GM18870 (cell line): Measurements from ENCODE around the gene PAIP2.
A peak's percentile ranks its signal among the peaks of the same experiment; 100 is the strongest.
"Not testable (repeated sequence)": the region's sequence is repeated elsewhere in the genome, so short reads cannot be mapped to it uniquely, and the experiment has no call there.

ENCODE experiments used
- ATAC-seq: cut with Tn5 transposase; IDR thresholded peaks from one replicate; pipeline ENCODE4 v1.9.1; 2021; ENCODE audit warnings: moderate library complexity; ENCODE audit not compliant: unreplicated experiment

Gene PAIP2, protein sequence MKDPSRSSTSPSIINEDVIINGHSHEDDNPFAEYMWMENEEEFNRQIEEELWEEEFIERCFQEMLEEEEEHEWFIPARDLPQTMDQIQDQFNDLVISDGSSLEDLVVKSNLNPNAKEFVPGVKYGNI

DNA sequence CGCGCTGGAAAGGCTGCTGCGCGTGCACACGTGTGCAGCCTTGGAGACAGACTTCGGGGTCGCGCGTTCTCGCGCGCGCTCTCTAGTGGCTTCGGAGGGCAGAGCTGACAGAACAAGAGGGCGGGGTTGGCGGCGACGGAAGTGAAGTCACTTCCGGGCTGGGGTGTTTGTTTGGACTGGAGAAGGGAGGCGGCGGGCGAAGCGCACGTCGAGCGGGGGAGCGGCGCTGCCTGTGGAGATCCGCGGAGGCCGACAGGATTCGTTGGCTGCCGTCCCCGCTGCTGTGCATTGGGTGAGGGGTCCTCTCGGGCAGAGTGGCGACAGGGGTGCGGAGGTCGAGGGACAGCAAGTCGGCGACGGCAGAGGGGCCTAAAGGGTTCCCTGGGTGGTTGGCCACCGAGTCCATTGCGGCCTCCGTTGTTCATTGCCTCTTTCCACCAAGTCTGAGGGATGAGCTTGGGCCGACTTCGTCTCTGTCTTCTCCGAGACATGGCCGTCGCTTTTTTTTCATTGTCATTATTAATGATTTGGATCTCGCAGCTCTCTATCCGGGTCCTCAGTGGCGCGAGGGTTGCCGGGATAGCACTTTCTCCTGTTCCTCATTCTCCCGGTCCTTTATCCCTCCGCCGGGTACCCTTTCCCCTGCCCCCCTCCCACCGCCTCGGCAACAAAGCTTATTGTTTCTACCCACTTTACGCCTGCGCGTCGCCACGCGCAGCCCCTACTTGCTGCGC lies at the start of gene PAIP2:
PAIP2 (plus strand) TSS at position 166 of the 734 bp plus-strand sequence. CDS start 21,931 bp downstream, outside the sequence.
- ATAC-seq = peak; percentile 78

GRCh38 chr5:139293202-139293506 lies 48.5 kb upstream of the PAIP2 start:
- no peak for ATAC-seq

- peak; percentile 50 for ATAC-seq
Measured at GRCh38 chr5:139293507-139294373, 47.9 kb upstream of the PAIP2 start, which contains the start of gene MATR3. Gene MATR3, plus strand, starts transcription at chr5:139293740. Its CDS starts 13,676 bp downstream, at chr5:139307416.

DNA sequence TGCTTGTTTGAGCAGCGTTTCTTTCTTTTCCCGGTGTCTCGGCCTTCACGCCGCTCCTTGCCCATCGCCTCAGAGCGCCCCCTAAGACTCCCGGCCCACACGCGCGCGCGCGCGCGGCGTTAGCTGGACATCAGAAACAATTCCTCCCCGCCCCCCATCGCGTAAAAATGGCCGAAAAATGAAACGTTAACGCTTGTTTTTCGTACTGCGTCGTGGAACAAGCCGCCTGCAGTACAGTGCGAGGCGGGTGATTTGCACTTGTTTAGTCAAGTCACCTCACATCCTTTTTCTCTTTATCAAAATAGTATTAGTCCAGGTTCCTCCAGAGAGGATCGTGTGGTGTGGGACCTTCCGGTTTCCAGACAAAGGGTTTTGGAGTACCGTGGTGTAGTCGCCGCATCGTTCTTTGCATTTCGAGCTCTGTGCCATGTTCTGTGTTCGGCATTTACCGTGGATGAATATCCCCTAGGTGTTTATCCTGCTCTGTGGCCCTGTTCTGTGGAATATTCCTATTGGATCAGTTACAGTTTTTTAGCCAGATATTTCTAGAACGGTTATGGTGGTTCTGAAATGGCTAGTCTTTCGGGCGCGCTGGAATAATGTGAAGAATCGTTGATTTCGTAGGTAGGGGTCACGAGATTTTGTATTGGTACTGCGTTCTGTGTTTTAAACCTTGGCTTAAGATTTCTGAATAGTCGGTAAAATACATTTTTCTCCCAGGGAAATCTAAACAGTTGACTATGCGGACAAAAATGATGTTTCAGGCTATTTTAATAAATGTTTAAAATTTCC lies 47.1 kb upstream of the PAIP2 start:
- ATAC-seq = peak; percentile 16

DNA sequence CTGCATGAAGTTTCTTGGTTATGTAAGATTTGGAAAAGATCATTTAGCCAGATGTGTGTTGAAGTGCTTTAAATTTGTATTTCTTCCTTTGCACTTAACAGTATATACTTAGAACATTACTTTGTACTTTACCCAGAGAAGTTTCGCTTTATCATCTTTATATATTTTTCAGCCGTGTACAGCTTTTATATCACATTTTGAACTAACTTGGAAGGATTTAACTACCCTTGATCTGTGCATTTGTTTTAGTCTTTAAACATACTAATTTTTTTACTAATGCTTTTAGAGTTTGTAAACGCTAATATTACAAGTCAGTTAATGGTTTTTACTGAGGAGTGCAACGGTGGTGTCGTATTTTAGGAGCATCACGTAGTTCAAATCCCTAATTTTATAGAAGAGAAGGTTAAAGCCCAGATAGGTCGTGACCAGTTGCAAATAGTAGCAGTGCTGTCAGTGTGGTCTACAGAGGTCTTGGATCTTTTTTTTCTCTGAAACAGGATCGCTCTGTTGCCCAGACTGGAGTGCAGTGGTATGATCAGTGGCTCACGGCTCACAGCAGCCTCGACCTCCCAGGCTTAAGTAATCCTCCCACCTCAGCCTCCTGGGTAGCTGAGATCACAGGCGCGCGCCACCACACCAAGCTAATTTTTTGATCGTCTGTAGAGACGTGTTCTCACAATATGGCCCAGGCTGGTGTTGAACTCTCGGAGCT lies 46.2 kb upstream of the PAIP2 start:
- ATAC-seq = no peak

- ATAC-seq = no peak
Measured at GRCh38 chr5:139296198-139296597, 45.5 kb upstream of the PAIP2 start.

GRCh38 chr5:139296862-139297326 lies 44.8 kb upstream of the PAIP2 start:
- no peak for ATAC-seq

DNA sequence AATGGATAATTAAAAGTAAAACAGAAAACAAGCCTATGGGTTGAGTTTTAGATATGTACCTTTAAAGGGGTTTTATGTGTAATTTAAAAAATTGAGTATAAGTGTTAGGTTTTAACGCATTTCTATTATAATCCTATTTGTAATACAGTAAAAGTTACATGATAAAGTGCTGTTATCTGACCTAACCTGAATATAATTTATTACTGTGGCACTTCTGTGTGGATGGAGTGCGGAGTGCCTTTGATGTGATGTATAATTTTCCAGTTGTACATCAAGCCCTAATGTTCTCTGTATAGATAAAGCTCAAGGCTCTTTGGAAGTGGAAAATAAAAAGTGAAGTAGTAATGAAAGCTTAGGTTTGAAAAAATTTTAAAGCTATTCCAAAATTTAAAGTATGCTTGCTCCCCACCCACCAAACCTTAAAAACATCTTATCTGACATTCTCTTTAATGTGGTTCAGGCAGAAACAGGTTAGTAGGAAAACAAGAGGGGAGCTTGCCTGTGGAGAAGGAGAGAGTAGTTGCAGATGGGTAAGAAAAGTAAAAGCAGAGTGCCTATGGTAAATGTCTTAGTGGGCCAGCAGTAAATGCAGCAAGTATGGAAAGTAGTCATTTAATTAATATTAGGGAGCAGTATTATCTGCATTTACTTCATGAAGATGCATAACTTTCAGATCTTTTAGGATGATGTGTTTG lies 44.1 kb upstream of the PAIP2 start:
- ATAC-seq = no peak

GRCh38 chr5:139298242-139298641 lies 43.4 kb upstream of the PAIP2 start:
- no peak for ATAC-seq

GRCh38 chr5:139299486-139299885 lies 42.2 kb upstream of the PAIP2 start:
- no peak for ATAC-seq

DNA sequence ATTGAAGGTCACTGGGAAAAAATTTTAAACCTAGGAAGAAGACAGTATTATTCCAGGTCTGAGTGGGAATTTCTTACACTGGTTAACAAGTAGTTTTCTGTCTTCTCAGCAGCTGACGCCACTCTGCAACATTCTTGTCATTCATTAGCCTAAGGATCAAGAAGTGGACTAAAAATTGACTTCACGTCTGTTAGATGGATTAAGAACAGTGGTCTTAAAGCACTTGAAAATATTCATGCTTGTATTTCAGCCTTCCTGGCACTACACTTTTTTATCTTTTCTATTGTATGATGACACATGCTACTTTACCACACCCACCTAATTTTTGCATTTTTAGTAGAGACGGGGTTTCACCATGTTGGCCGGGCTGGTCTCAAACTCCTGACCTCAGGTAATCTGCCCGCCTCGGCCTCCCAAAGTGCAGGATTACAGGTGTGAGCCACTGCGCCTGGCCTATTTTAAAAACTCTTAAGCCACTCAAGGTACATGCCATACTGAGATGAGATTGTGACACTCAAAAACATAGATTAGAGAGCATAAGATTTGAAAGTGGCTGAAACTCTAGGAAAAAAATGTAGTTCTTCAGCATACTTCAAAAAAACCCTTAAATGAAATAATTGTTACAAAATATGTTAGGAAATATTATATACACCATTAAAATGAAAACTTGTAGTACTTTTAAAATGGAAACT lies 39.7 kb upstream of the PAIP2 start:
- no peak for ATAC-seq

DNA sequence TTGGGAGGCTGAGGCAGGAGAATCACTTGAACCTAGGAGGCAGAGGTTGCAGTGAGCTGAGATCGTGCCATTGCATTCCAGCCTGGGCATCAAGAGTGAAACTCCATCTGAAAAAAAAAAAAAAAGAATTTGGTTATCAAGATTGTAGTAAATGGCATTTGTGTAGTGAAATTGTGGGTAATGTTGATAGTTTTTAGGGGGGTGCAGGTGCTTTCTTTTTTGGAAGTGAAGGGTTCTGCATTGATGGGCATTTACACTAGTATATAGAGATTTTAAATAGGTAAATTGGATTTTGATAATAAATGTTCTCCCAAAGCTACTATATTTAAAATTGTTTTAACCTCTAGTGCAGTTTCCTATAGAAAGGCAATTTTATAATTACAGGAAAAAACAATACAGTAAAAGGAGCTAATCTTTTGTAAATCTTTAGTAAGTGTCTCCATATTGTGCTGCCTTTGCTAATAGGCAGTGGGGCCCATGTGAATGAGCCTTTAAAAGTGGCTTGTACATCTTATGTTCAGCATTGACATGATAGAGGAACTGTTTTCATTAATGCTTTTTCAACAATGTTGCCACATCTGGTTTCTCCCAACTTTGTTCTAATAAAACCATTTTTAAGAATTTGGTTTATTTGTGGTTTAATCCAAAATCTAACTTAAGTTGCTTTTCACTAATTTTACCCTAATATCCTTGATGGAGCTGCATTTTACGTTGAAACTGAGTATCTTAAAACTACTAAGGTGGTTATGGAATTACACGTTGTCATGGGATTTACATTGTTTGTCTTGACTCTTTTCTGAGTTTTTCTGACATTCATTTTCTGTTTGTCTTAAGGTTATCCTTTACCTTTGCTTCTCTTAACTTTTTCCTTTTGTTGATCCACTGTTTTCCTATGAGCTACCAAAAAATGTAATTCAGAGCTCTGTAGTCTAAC lies 37.0 kb upstream of the PAIP2 start:
- ATAC-seq = no peak

GRCh38 chr5:139306197-139306596 lies 35.5 kb upstream of the PAIP2 start:
- ATAC-seq = no peak

- no peak for ATAC-seq
Measured at GRCh38 chr5:139306628-139307379, 34.9 kb upstream of the PAIP2 start.

GRCh38 chr5:139308797-139309196 lies 32.9 kb upstream of the PAIP2 start:
- ATAC-seq = no peak

GRCh38 chr5:139310715-139311186 lies 30.9 kb upstream of the PAIP2 start:
- ATAC-seq = not testable (repeated sequence)

GRCh38 chr5:139312075-139312474 lies 29.6 kb upstream of the PAIP2 start:
- ATAC-seq = no peak
